ENCODE data around the gene PROCA1. TPM values are rescaled to one million over a fixed set of nuclear protein-coding genes. Genes with fewer than 3 reads are reported as not detected.

The PROCA1 gene
- total and polyA plus RNA-seq, 9 of the 15 experiments (the other 6 are each of a cell fraction or from before 2014, with no cell fraction given) = 0.78 to 16.2 (median 5.6) TPM

DNA sequence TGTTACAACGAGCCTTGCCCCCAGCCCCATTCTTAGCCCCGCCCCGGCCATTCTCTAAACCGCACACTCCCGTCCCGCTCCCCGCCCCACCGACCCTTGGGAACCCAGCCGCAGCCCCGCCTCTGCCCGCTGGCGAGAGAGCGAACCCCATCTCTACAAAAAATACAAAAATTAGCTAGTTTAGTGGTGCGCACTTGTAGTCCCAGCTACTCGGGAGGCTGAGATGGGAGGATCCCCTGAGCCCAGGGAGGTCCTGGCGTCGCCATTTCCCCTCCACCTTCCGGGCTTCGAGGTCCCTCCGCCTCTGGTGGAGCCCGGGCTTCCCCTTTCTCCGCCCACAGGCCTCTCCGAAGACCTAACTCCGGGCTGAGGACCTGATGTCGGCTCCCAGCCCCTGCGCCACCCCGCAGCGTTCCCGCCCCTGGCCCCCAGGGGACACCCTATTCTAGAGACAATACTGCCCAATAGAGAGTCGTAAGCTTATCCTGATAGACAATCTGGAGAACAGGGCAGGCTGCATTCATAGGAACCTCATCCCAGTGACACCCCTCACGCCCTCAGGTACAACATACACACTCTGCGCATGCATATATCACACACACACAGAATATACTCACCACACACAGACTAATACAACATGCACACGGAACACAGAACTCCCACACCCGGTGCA, 480 bp upstream of the PROCA1 start (continued):
- TF ChIP-seq, protein P1, sequence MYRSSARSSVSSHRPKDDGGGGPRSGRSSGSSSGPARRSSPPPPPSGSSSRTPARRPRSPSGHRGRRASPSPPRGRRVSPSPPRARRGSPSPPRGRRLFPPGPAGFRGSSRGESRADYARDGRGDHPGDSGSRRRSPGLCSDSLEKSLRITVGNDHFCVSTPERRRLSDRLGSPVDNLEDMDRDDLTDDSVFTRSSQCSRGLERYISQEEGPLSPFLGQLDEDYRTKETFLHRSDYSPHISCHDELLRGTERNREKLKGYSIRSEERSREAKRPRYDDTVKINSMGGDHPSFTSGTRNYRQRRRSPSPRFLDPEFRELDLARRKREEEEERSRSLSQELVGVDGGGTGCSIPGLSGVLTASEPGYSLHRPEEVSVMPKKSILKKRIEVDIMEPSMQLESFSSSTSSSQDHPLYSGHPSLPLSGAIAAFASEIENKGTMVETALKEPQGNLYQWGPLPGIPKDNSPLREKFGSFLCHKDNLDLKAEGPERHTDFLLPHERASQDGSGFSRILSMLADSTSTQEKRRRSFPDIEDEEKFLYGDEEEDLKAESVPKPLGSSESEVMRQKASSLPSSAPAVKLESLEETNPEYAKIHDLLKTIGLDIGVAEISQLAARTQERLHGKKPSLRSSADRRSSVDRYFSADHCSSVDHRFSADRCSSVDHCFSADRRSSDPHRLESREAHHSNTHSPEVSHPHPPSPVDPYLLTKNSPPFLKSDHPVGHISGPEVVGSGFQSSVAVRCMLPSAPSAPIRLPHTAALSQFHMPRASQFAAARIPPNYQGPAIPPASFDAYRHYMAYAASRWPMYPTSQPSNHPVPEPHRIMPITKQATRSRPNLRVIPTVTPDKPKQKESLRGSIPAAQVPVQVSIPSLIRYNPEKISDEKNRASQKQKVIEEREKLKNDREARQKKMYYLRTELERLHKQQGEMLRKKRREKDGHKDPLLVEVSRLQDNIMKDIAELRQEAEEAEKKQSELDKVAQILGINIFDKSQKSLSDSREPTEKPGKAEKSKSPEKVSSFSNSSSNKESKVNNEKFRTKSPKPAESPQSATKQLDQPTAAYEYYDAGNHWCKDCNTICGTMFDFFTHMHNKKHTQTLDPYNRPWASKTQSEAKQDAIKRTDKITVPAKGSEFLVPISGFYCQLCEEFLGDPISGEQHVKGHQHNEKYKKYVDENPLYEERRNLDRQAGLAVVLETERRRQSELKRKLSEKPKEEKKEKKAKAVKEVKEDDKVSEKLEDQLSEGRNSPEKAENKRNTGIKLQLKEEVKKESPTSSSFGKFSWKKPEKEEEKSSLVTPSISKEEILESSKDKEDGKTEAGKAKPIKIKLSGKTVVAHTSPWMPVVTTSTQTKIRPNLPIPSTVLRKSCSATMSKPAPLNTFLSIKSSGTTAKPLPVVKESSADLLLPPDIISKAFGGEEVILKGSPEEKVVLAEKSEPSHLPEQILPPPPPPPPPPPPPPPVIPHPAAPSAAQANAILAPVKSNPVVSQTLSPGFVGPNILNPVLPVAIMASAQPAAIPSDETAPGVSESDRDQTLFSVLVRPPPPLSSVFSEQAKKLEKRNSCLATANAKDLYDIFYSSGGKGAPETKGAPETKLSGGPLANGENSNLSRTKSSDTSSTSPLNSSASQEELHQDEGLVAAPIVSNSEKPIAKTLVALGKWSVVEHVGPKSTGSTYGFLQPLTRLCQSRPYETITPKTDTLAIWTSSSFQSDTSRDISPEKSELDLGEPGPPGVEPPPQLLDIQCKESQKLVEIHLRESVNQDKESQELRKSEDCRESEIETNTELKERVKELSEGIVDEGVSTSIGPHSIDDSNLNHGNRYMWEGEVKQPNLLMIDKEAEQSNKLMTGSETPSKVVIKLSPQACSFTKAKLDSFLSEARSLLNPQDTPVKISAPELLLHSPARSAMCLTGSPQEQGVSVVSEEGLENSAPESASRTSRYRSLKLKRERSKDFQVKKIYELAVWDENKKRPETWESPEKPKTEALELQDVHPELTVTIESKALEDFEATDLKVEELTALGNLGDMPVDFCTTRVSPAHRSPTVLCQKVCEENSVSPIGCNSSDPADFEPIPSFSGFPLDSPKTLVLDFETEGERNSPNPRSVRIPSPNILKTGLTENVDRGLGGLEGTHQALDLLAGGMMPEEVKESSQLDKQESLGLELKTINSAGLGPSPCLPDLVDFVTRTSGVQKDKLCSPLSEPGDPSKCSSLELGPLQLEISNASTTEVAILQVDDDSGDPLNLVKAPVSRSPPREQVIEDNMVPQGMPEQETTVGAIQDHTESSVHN (IDR thresholded peaks at IDR 0.05; ENCODE audit: borderline replicate concordance in 1 of 2, low read depth in 1 of 2) = no peak
- TF ChIP-seq, protein P2, sequence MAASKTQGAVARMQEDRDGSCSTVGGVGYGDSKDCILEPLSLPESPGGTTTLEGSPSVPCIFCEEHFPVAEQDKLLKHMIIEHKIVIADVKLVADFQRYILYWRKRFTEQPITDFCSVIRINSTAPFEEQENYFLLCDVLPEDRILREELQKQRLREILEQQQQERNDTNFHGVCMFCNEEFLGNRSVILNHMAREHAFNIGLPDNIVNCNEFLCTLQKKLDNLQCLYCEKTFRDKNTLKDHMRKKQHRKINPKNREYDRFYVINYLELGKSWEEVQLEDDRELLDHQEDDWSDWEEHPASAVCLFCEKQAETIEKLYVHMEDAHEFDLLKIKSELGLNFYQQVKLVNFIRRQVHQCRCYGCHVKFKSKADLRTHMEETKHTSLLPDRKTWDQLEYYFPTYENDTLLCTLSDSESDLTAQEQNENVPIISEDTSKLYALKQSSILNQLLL (CRISPR knock-in tag; IDR thresholded peaks at IDR 0.05; ENCODE audit: borderline replicate concordance) = no peak
- TF ChIP-seq PHB (CRISPR knock-in tag; IDR thresholded peaks at IDR 0.05) (no peak), MXI1 (IDR thresholded peaks at IDR 0.05; ENCODE audit: low read depth, low read length) (no peak), HNRNPK (IDR thresholded peaks at IDR 0.05; ENCODE audit: low read depth, low read length, poor library complexity, severe bottlenecking) (no peak), ZNF778 (CRISPR knock-in tag; IDR thresholded peaks at IDR 0.05) (no peak), NBN (IDR thresholded peaks at IDR 0.05; ENCODE audit: low read depth) (no peak), PTRF (tag; IDR thresholded peaks at IDR 0.05) (no peak), KLF6 (CRISPR knock-in tag; IDR thresholded peaks at IDR 0.05; ENCODE audit: borderline replicate concordance) (no peak), SMAD4 (CRISPR knock-in tag; conservative IDR thresholded peaks at IDR 0.05) (no peak)
- TF ChIP-seq, protein P3, sequence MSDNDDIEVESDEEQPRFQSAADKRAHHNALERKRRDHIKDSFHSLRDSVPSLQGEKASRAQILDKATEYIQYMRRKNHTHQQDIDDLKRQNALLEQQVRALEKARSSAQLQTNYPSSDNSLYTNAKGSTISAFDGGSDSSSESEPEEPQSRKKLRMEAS (CRISPR knock-in tag; IDR thresholded peaks at IDR 0.05) = no peak
- TF ChIP-seq, protein P4, sequence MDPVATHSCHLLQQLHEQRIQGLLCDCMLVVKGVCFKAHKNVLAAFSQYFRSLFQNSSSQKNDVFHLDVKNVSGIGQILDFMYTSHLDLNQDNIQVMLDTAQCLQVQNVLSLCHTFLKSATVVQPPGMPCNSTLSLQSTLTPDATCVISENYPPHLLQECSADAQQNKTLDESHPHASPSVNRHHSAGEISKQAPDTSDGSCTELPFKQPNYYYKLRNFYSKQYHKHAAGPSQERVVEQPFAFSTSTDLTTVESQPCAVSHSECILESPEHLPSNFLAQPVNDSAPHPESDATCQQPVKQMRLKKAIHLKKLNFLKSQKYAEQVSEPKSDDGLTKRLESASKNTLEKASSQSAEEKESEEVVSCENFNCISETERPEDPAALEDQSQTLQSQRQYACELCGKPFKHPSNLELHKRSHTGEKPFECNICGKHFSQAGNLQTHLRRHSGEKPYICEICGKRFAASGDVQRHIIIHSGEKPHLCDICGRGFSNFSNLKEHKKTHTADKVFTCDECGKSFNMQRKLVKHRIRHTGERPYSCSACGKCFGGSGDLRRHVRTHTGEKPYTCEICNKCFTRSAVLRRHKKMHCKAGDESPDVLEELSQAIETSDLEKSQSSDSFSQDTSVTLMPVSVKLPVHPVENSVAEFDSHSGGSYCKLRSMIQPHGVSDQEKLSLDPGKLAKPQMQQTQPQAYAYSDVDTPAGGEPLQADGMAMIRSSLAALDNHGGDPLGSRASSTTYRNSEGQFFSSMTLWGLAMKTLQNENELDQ (CRISPR knock-in tag; IDR thresholded peaks at IDR 0.05; ENCODE audit: borderline replicate concordance) = no peak
- TF ChIP-seq, protein P5, sequence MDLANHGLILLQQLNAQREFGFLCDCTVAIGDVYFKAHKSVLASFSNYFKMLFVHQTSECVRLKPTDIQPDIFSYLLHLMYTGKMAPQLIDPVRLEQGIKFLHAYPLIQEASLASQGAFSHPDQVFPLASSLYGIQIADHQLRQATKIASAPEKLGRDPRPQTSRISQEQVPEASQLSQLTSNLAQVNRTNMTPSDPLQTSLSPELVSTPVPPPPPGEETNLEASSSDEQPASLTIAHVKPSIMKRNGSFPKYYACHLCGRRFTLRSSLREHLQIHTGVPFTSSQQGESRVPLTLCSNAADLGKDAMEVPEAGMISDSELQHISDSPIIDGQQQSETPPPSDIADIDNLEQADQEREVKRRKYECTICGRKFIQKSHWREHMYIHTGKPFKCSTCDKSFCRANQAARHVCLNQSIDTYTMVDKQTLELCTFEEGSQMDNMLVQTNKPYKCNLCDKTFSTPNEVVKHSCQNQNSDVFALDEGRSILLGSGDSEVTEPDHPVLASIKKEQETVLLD (IDR thresholded peaks at IDR 0.05) = peak; percentile 61; the same call in 1 of the 2 replicates
